Sigmoid colon (tissue), 4 donors: ENCODE results near the gene PIK3IP1.

Experiments
- EP300 ChIP-seq, 4 donors: sonication (generic); formaldehyde crosslinking; IDR thresholded peaks; one replicate each; pipeline ENCODE4 v1.6.1; 2017; ENCODE audit warnings: antibody characterized with exemption in 4 of 4
- TF ChIP-seq, protein P1 (sequence below), 4 experiments: fragments of 450-650 bp in 3 of 4; fragments of 200-600 bp in 1 of 4; IDR thresholded peaks; one replicate each; pipeline ENCODE4 v1.5.1; 2016 to 2019; ENCODE audit warnings: antibody characterized with exemption in 4 of 4, mild to moderate bottlenecking in 3 of 4, moderate library complexity in 2 of 4

GRCh38 chr22:31275018-31275417, 17.3 kb downstream of the PIK3IP1 start:
- no peak for TF ChIP-seq EP300 (IDR thresholded peaks at IDR 0.05)
- TF ChIP-seq, protein P1, sequence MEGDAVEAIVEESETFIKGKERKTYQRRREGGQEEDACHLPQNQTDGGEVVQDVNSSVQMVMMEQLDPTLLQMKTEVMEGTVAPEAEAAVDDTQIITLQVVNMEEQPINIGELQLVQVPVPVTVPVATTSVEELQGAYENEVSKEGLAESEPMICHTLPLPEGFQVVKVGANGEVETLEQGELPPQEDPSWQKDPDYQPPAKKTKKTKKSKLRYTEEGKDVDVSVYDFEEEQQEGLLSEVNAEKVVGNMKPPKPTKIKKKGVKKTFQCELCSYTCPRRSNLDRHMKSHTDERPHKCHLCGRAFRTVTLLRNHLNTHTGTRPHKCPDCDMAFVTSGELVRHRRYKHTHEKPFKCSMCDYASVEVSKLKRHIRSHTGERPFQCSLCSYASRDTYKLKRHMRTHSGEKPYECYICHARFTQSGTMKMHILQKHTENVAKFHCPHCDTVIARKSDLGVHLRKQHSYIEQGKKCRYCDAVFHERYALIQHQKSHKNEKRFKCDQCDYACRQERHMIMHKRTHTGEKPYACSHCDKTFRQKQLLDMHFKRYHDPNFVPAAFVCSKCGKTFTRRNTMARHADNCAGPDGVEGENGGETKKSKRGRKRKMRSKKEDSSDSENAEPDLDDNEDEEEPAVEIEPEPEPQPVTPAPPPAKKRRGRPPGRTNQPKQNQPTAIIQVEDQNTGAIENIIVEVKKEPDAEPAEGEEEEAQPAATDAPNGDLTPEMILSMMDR (IDR thresholded peaks at IDR 0.05): no peak
